Stomach (tissue), 9 donors: ENCODE data around the gene C2CD3. TPM values are rescaled to one million over a fixed set of nuclear protein-coding genes. Genes with fewer than 3 reads are reported as not detected.

Source experiments
- DNase-seq, 2 donors: peaks; one replicate each; pipeline versions ENCODE4 v3.0.0 to v3.0.0-alpha.2; 2013 to 2019
- H3K27ac ChIP-seq, 5 donors: fragments of 200-600 bp in 4 of 5; sonication (generic) in 4 of 5; one replicate each; pipeline ENCODE4 v1.5.1; 2013 to 2019; ENCODE audit warnings: mild to moderate bottlenecking in 1 of 5, moderate library complexity in 1 of 5
- H3K27me3 ChIP-seq, 3 donors: fragments of 200-600 bp; sonication (generic); one replicate each; pipeline ENCODE4 v1.5.1; 2017 to 2019; ENCODE audit warnings: mixed run types in 1 of 3
- H3K36me3 ChIP-seq, 4 donors: fragments of 200-600 bp; sonication (generic); 1 replicate in 3 of 4; 2 replicates in 1 of 4; pipeline ENCODE4 v1.5.1; 2016 to 2019
- H3K4me1 ChIP-seq, 4 donors: fragments of 200-600 bp; sonication (generic); one replicate each; pipeline ENCODE4 v1.5.1; 2016 to 2019
- H3K4me3 ChIP-seq, 4 donors: fragments of 200-600 bp; sonication (generic) in 3 of 4; one replicate each; pipeline ENCODE4 v1.5.1; 2016 to 2019; ENCODE audit warnings: mild to moderate bottlenecking in 1 of 4
- H3K9me3 ChIP-seq, 4 donors: fragments of 200-600 bp; sonication (generic); one replicate each; pipeline ENCODE4 v1.5.1; 2016 to 2019
- EP300 ChIP-seq: sonication (generic); formaldehyde crosslinking; IDR thresholded peaks from one replicate; pipeline ENCODE4 v1.6.1; 2017; ENCODE audit warnings: antibody characterized with exemption
- POLR2A ChIP-seq, 4 donors: fragments of 450-650 bp; IDR thresholded peaks; one replicate each; pipeline ENCODE4 v1.6.1; 2016; ENCODE audit warnings: antibody characterized with exemption in 4 of 4, control low read depth in 2 of 4, mild to moderate bottlenecking in 1 of 4, moderate library complexity in 1 of 4
- POLR2AphosphoS5 ChIP-seq, 3 donors: sonication (generic); formaldehyde crosslinking; IDR thresholded peaks; one replicate each; pipeline ENCODE4 v1.6.1; 2016; ENCODE audit warnings: antibody characterized with exemption in 3 of 3
- WGBS, 5 donors: extraction: QIAGEN DNeasy Blood & Tissue Kit in 3 of 5; methylation state at CpG; one replicate each; pipeline versions ENCODE4 v1.1.5 to v1.1.7; 2013 to 2018; 5-methylcytosine and 5-hydroxymethylcytosine counted together
- intact Hi-C: fragments of 100-400 bp; cut with DNase I; formaldehyde crosslinking; loops from one replicate; pipeline ENCODE4 v1.15.1; 2023; ENCODE audit warnings: low total_unique reads
- polyA plus RNA-seq, 3 donors: library from polyadenylated mRNA; stranded (reverse); fragments of 200-250 nt; gene quantifications; one replicate each; pipeline ENCODE4 v1.2.3, GENCODE V29; 2013
- total RNA-seq, 5 donors: library from RNA; depleted of rRNA; stranded (reverse); fragments of >200 nt; gene quantifications; one replicate each; pipeline versions ENCODE4 v1.1.0 to v1.2.3, GENCODE V29; 2014 to 2016
- TF ChIP-seq, protein P1 (sequence below), 7 experiments: fragments of 450-650 bp in 4 of 7; fragments of 200-600 bp in 3 of 7; sonication (generic) in 3 of 7; IDR thresholded peaks; one replicate each; pipeline ENCODE4 v1.5.1; 2016 to 2019; ENCODE audit warnings: antibody characterized with exemption in 7 of 7, control low read depth in 2 of 7, mild to moderate bottlenecking in 1 of 7
- donor health status: healthy with polysubstance abuse.
- donor health status: Bipolar disorder and iron deficiency.
- donor health status: healthy.

C2CD3 gene
- total and polyA plus RNA-seq, 8 donors: 5.6 to 176 (median 38.6) TPM

DNA sequence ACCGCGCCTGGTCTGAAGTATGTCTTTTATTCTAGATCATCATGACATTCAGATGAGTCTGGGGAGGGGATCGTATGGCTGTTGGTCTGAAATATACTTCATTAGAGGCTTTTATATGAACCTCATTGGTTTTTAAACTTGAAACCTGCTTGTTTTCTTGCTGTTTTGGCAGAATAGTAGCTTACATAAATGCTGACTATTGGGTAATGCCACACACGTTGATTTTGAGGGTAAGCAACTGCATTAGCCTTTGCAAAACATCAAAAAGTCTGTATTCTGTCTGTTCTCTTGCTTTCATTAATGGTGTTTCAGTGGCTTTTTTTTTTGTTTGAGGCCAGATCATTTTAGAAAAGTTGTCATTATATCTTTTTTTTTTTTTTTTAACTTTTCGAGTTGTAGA lies 14.5 kb upstream of the C2CD3 start:
- Histone ChIP-seq H3K36me3 (peaks cover 0 to 4% (median 1%) of the 10 kb centered on the region in 4 donors), H3K27me3 (no peaks in the 10 kb centered on the region), H3K4me1 (peaks cover 0 to 12% (median 4%) of the 10 kb centered on the region in 4 donors), H3K4me3 (no peak overlapping the region), H3K27ac (no peak overlapping the region), H3K9me3 (no peaks in the 10 kb centered on the region)
- intact Hi-C loops: no loop called here
- no peak for DNase-seq
- TF ChIP-seq POLR2AphosphoS5 (IDR thresholded peaks at IDR 0.05) (no peak), EP300 (no peak), POLR2A (IDR thresholded peaks at IDR 0.05) (no peak)
- TF ChIP-seq, protein P1, sequence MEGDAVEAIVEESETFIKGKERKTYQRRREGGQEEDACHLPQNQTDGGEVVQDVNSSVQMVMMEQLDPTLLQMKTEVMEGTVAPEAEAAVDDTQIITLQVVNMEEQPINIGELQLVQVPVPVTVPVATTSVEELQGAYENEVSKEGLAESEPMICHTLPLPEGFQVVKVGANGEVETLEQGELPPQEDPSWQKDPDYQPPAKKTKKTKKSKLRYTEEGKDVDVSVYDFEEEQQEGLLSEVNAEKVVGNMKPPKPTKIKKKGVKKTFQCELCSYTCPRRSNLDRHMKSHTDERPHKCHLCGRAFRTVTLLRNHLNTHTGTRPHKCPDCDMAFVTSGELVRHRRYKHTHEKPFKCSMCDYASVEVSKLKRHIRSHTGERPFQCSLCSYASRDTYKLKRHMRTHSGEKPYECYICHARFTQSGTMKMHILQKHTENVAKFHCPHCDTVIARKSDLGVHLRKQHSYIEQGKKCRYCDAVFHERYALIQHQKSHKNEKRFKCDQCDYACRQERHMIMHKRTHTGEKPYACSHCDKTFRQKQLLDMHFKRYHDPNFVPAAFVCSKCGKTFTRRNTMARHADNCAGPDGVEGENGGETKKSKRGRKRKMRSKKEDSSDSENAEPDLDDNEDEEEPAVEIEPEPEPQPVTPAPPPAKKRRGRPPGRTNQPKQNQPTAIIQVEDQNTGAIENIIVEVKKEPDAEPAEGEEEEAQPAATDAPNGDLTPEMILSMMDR (IDR thresholded peaks at IDR 0.05): no peak
- 72 to 79% (median 75%) methylated on average over 5 of the region's 5 CpGs for WGBS, 5 donors

DNA sequence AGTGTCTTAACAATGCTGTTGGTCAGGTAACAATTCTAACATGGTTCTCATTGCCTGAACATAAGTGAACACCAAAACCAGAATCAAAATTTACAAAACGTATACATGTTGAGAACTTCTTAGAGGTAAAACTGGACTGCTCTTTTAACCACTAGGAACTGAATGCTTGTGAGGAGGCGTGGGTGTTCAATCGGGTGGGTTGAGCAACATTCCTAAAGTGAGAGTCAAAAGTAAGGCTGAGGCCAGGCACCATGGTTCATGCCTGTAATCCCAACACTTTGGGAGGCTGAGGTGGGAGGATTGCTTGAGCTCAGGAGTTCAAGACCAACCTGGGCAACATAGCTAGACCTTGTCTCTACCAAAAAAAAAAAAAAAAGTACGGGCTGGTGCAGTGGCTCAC lies 11.8 kb upstream of the C2CD3 start:
- intact Hi-C loops: no loop called here

DNA sequence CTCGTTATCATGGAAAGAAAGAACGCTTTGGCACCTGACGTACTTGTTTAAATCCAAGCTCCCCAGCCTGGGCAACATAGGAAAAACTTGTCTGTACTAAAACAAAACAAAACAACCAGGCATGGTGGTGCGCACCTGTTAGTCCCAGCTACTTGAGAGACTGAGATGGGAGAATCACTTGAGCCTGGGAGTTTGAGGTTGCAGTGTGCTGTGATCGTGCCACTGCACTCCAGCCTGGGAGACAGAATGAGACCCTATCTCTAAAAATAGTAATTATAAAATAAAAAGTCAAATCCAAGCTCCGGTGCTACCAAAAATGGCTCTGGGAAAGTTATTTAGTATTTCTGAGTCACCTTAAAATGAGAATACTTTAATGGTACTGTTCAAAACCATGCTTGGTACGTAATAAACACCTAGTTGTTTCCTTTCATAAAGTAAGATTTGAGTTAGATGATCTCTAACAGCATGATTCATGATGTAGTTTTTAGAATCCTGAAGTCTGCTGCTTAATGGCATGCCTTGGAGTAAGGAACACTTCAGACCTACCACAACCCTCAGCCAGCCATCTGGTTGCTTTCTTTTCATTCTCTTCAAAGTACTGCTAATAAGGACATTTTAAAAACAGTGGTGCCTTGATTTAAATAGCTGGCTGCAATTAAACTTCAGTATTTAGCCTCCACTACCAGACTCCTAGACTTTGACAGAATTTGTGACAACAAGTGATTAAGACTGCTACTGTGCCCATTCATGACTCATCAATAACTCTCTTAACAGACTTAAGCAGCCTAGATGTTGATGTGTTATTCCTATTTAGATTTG lies 8.6 kb upstream of the C2CD3 start:
- peaks cover 0 to 7% (median 2%) of the 10 kb centered on the region in 4 donors for H3K4me1 ChIP-seq
- H3K4me3 ChIP-seq: no peak overlapping the region
- no peaks in the 10 kb centered on the region for H3K36me3 ChIP-seq
- H3K9me3 ChIP-seq: no peaks in the 10 kb centered on the region
- 84 to 95% (median 94%) methylated on average over 7 of the region's 7 CpGs for whole genome bisulfite sequencing, 5 donors
- intact Hi-C loops: no loop called here
- H3K27ac ChIP-seq: no peak overlapping the region
- no peak for DNase-seq
- TF ChIP-seq POLR2AphosphoS5 (IDR thresholded peaks at IDR 0.05) (no peak), POLR2A (IDR thresholded peaks at IDR 0.05) (no peak), EP300 (no peak)
- TF ChIP-seq, protein P1 (IDR thresholded peaks at IDR 0.05): no peak
- H3K27me3 ChIP-seq: no peaks in the 10 kb centered on the region

More for the DNA sequence above, 11.8 kb upstream of the C2CD3 start:
- Histone ChIP-seq H3K36me3 (no peaks in the 10 kb centered on the region), H3K27ac (no peak overlapping the region), H3K4me3 (no peak overlapping the region), H3K9me3 (no peaks in the 10 kb centered on the region), H3K4me1 (peaks cover 0 to 17% (median 6%) of the 10 kb centered on the region in 4 donors), H3K27me3 (no peaks in the 10 kb centered on the region)
- TF ChIP-seq EP300 (no peak), POLR2AphosphoS5 (IDR thresholded peaks at IDR 0.05) (no peak), POLR2A (IDR thresholded peaks at IDR 0.05) (no peak)
- TF ChIP-seq, protein P1 (IDR thresholded peaks at IDR 0.05): no peak
- no peak for DNase-seq
- WGBS, 5 donors: 86 to 98% (median 94%) methylated on average over 4 of the region's 4 CpGs

DNA sequence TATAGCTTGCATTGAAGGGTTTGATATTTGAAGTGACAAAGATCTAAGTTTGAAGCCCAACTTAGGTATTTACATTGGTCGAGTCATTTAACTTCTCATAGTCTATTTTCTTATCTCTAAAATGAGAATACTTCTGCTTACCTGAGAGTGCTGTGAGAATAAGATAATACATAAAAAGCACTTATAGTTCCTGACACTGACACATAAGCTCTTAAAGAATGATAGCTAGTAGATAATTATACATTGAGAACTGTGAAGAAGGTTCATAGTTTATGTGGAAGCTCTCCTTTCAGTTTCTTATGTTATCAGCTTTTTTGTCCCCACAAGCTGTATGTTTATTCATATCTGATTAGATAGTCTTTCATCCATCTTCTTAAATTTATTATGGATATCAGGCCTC lies 5.1 kb upstream of the C2CD3 start:
- DNase-seq: no peak
- TF ChIP-seq POLR2AphosphoS5 (IDR thresholded peaks at IDR 0.05) (no peak), POLR2A (IDR thresholded peaks at IDR 0.05) (no peak), EP300 (no peak)
- TF ChIP-seq, protein P1 (IDR thresholded peaks at IDR 0.05): no peak
- H3K36me3 ChIP-seq: no peaks in the 10 kb centered on the region
- intact Hi-C loops: no loop called here
- no peak overlapping the region for H3K27ac ChIP-seq
- H3K27me3 ChIP-seq: no peaks in the 10 kb centered on the region
- H3K9me3 ChIP-seq: no peaks in the 10 kb centered on the region
- peaks cover 14 to 36% (median 27%) of the 10 kb centered on the region in 4 donors for H3K4me1 ChIP-seq
- H3K4me3 ChIP-seq: no peak overlapping the region
- 36 to 61% (median 43%) methylated on average over 1 of the region's 1 CpG for WGBS, 5 donors
